ENCODE data around the gene CSF2RB. TPM values are rescaled to one million over a fixed set of nuclear protein-coding genes. Genes with fewer than 3 reads are reported as not detected.

The CSF2RB gene
- polyA plus RNA-seq, 1 donor (not counting 4 experiments of a cell fraction or from before 2014, with no cell fraction given): 0.08 TPM

GRCh38 chr22:36927671-36928070, 14.2 kb downstream of the CSF2RB start:
- H3K4me1 ChIP-seq (ENCODE audit: control insufficient read depth, extremely low read depth, insufficient read depth, low read length): no peaks in the 10 kb centered on the region
- dilution Hi-C loops (cut with MboI; ENCODE audit: extremely low pct_ligation_motif_present, low sequenced_read_pairs): no loop called here
- TF ChIP-seq EZH2 (IDR thresholded peaks at IDR 0.05; ENCODE audit: low read length) (no peak), CTCF (optimal IDR thresholded peaks at IDR 0.05 in 1 of 3, IDR thresholded peaks at IDR 0.05 in 1 of 3, conservative IDR thresholded peaks at IDR 0.05 in 1 of 3; ENCODE audit: extremely low read depth in 1 of 3, insufficient read depth in 2 of 3, low read length in 3 of 3) (no peak)
- H3K9me1 ChIP-seq (ENCODE audit: control insufficient read depth, extremely low read depth, insufficient read depth, low read length): no peaks in the 10 kb centered on the region
- H3K4me2 ChIP-seq (ENCODE audit: control insufficient read depth, extremely low read depth, insufficient read depth, low read depth, low read length): no peak overlapping the region
- no peaks in the 10 kb centered on the region for H4K20me1 ChIP-seq (ENCODE audit: control insufficient read depth, extremely low read depth, insufficient read depth, low read length)
- no peak overlapping the region for H3K27ac ChIP-seq (ENCODE audit: control insufficient read depth, insufficient read depth, low read length)
- H2AFZ ChIP-seq (ENCODE audit: control insufficient read depth, low read length): no peak overlapping the region
- no peaks in the 10 kb centered on the region for H3K79me2 ChIP-seq (ENCODE audit: control insufficient read depth, insufficient read depth, low read length)
- FAIRE-seq (no peak), DNase-seq (ENCODE audit: low read depth, low spot score) (no peak)
- H3K9ac ChIP-seq (ENCODE audit: control insufficient read depth, extremely low read depth, insufficient read depth, low read length): no peak overlapping the region
- peaks cover under 1% of the 10 kb centered on the region for H3K27me3 ChIP-seq (ENCODE audit: control insufficient read depth, extremely low read depth, insufficient read depth, low read length)
- no peaks in the 10 kb centered on the region for H3K36me3 ChIP-seq (ENCODE audit: control insufficient read depth in 2 of 2, extremely low read depth in 1 of 2, insufficient read depth in 2 of 2, low read length in 2 of 2)
- no peaks in the 10 kb centered on the region for H3K9me3 ChIP-seq (ENCODE audit: control insufficient read depth, low read depth, low read length)
- H3K4me3 ChIP-seq (ENCODE audit: control insufficient read depth in 2 of 3, extremely low read depth in 1 of 3, insufficient read depth in 2 of 3, low read depth in 1 of 3, low read length in 3 of 3): no peak overlapping the region

- H3K9me1 ChIP-seq (ENCODE audit: control insufficient read depth, extremely low read depth, insufficient read depth, low read length): no peaks in the 10 kb centered on the region
- no peaks in the 10 kb centered on the region for H3K9me3 ChIP-seq (ENCODE audit: control insufficient read depth, low read depth, low read length)
- H4K20me1 ChIP-seq (ENCODE audit: control insufficient read depth, extremely low read depth, insufficient read depth, low read length): no peaks in the 10 kb centered on the region
- H3K27me3 ChIP-seq (ENCODE audit: control insufficient read depth, extremely low read depth, insufficient read depth, low read length): no peaks in the 10 kb centered on the region
- H3K4me3 ChIP-seq (ENCODE audit: control insufficient read depth in 2 of 3, extremely low read depth in 1 of 3, insufficient read depth in 2 of 3, low read depth in 1 of 3, low read length in 3 of 3): no peak overlapping the region
- H3K27ac ChIP-seq (ENCODE audit: control insufficient read depth, insufficient read depth, low read length): no peak overlapping the region
- no peak for FAIRE-seq
- DNase-seq (ENCODE audit: low read depth, low spot score): no peak
- H3K4me2 ChIP-seq (ENCODE audit: control insufficient read depth, extremely low read depth, insufficient read depth, low read depth, low read length): no peak overlapping the region
- H3K79me2 ChIP-seq (ENCODE audit: control insufficient read depth, insufficient read depth, low read length): no peaks in the 10 kb centered on the region
- no peaks in the 10 kb centered on the region for H3K4me1 ChIP-seq (ENCODE audit: control insufficient read depth, extremely low read depth, insufficient read depth, low read length)
- TF ChIP-seq EZH2 (IDR thresholded peaks at IDR 0.05; ENCODE audit: low read length): no peak
- TF ChIP-seq CTCF (optimal IDR thresholded peaks at IDR 0.05 in 1 of 3, IDR thresholded peaks at IDR 0.05 in 1 of 3, conservative IDR thresholded peaks at IDR 0.05 in 1 of 3; ENCODE audit: extremely low read depth in 1 of 3, insufficient read depth in 2 of 3, low read length in 3 of 3): no peak
- no peak overlapping the region for H2AFZ ChIP-seq (ENCODE audit: control insufficient read depth, low read length)
- dilution Hi-C loops (cut with MboI; ENCODE audit: extremely low pct_ligation_motif_present, low sequenced_read_pairs): no loop called here
- no peaks in the 10 kb centered on the region for H3K36me3 ChIP-seq (ENCODE audit: control insufficient read depth in 2 of 2, extremely low read depth in 1 of 2, insufficient read depth in 2 of 2, low read length in 2 of 2)
- H3K9ac ChIP-seq (ENCODE audit: control insufficient read depth, extremely low read depth, insufficient read depth, low read length): no peak overlapping the region
These were observed 14.8 kb downstream of the CSF2RB start for GRCh38 chr22:36928196-36928595.
